IMR-90 (cell line): ENCODE results near the gene GABBR1. TPM values are rescaled to one million over a fixed set of nuclear protein-coding genes. Genes with fewer than 3 reads are reported as not detected.
A peak's percentile ranks its signal among the peaks of the same experiment; 100 is the strongest.

Source experiments
- ATAC-seq: fragments of 200-7000 bp; cut with Tn5 transposase; 2 replicates; pipeline ENCODE4 v1.9.1; 2020; ENCODE audit warnings: low read depth, mild to moderate bottlenecking, moderate library complexity
- BruUV-seq: library from RNA; stranded (reverse); fragments of 400-500 nt; replicated peaks from 2 replicates; lab custom pipeline; 2021; lab: Mats Ljungman, UMichigan
- CTCF ChIA-PET: fragments of 300-600 bp; formaldehyde crosslinking; extraction: SDS; loops from one replicate; lab custom pipeline; 2021; ENCODE audit warnings: antibody characterized with exemption; lab: Yijun Ruan, JAX
- POLR2A ChIA-PET: fragments of 300-600 bp; sonication (Branson Sonifier 250); formaldehyde crosslinking; loops from one replicate; lab custom pipeline; 2022; ENCODE audit warnings: antibody characterized with exemption; ENCODE audit not compliant: unreplicated experiment; lab: Charles Lee
- DNase-seq: peaks from one replicate; pipeline ENCODE4 v3.0.0; 2013
- H2AFZ ChIP-seq: replicated peaks from 2 replicates; pipeline ENCODE3; 2013; ENCODE audit warnings: low read length, mild to moderate bottlenecking; ENCODE audit not compliant: poor library complexity
- H2AK5ac ChIP-seq: 2 replicates; pipeline ENCODE4 v1.6.1; 2013; ENCODE audit warnings: low read depth, low read length, inconsistent platforms
- H2AK9ac ChIP-seq: replicated peaks from 2 replicates; pipeline ENCODE3; 2013; ENCODE audit warnings: mild to moderate bottlenecking, low read depth, low read length, moderate library complexity; ENCODE audit not compliant: poor library complexity
- H2BK120ac ChIP-seq: 2 replicates; pipeline ENCODE4 v1.6.1; 2013; ENCODE audit warnings: low read depth, low read length, inconsistent platforms
- H2BK15ac ChIP-seq: 3 replicates; pipeline ENCODE4 v1.6.1; 2013; ENCODE audit warnings: low read depth, low read length, inconsistent platforms
- H2BK20ac ChIP-seq: 2 replicates; pipeline ENCODE4 v1.6.1; 2013; ENCODE audit warnings: low read depth, mild to moderate bottlenecking, inconsistent platforms, low read length, moderate library complexity
- H2BK5ac ChIP-seq: 2 replicates; pipeline ENCODE4 v1.6.1; 2013; ENCODE audit warnings: mild to moderate bottlenecking, low read depth, low read length, inconsistent platforms; ENCODE audit not compliant: poor library complexity, severe bottlenecking
- H3K14ac ChIP-seq: replicated peaks from 2 replicates; pipeline ENCODE4 v1.6.1; 2013; ENCODE audit warnings: low read depth, low read length, inconsistent platforms
- H3K18ac ChIP-seq: 2 replicates; pipeline ENCODE4 v1.6.1; 2013; ENCODE audit warnings: low read depth, low read length, control low read depth
- H3K23ac ChIP-seq: 2 replicates; pipeline ENCODE4 v1.6.1; 2013; ENCODE audit warnings: low read depth, low read length, inconsistent platforms
- H3K27ac ChIP-seq: 2 replicates; pipeline ENCODE4 v1.5.1; 2013; ENCODE audit warnings: mild to moderate bottlenecking, control low read depth, low read length; ENCODE audit not compliant: insufficient read depth
- H3K27me3 ChIP-seq: 2 replicates; pipeline ENCODE4 v1.6.1; 2013; ENCODE audit warnings: low read length; ENCODE audit not compliant: control insufficient read depth, insufficient read depth
- H3K36me3 ChIP-seq: 2 replicates; pipeline ENCODE4 v1.6.1; 2013; ENCODE audit warnings: low read length, mixed read lengths; ENCODE audit not compliant: control insufficient read depth, insufficient read depth
- H3K4ac ChIP-seq: 2 replicates; pipeline ENCODE4 v1.6.1; 2013; ENCODE audit warnings: low read depth, low read length, inconsistent platforms
- H3K4me1 ChIP-seq: 2 replicates; pipeline ENCODE4 v1.6.1; 2013; ENCODE audit warnings: low read length, mixed read lengths; ENCODE audit not compliant: control insufficient read depth, insufficient read depth
- H3K4me2 ChIP-seq: 2 replicates; pipeline ENCODE4 v1.6.1; 2013; ENCODE audit warnings: low read depth, mild to moderate bottlenecking, control low read depth, low read length, moderate library complexity
- H3K4me3 ChIP-seq: 2 replicates; pipeline ENCODE4 v1.5.1; 2013; ENCODE audit warnings: low read depth, mild to moderate bottlenecking, control low read depth, low read length, moderate library complexity; ENCODE audit not compliant: insufficient read depth
- H3K56ac ChIP-seq: 2 replicates; pipeline ENCODE4 v1.6.1; 2013; ENCODE audit warnings: low read length, inconsistent platforms; ENCODE audit not compliant: insufficient read depth; ENCODE audit errors: extremely low read depth
- H3K79me1 ChIP-seq, 2 experiments: 2 replicates each; pipeline ENCODE4 v1.6.1; 2013; ENCODE audit warnings: low read length in 2 of 2, inconsistent platforms in 1 of 2, low read depth in 1 of 2
- H3K9ac ChIP-seq: 2 replicates; pipeline ENCODE4 v1.6.1; 2013; ENCODE audit warnings: low read depth, low read length, control low read depth
- H3K9me1 ChIP-seq: 2 replicates; pipeline ENCODE4 v1.6.1; 2013; ENCODE audit warnings: low read length, inconsistent platforms; ENCODE audit not compliant: insufficient read depth
- H3K9me3 ChIP-seq: 2 replicates; pipeline ENCODE4 v1.6.1; 2013; ENCODE audit warnings: low read length; ENCODE audit not compliant: control insufficient read depth, insufficient read depth
- H4K20me1 ChIP-seq: 2 replicates; pipeline ENCODE4 v1.6.1; 2013; ENCODE audit warnings: low read length, inconsistent platforms; ENCODE audit not compliant: insufficient read depth
- H4K5ac ChIP-seq: 2 replicates; pipeline ENCODE4 v1.6.1; 2013; ENCODE audit warnings: mild to moderate bottlenecking, low read depth, low read length, control low read depth
- H4K8ac ChIP-seq, 2 experiments: 2 replicates each; pipeline ENCODE4 v1.6.1; 2013; ENCODE audit warnings: low read depth in 2 of 2, low read length in 2 of 2, control low read depth in 1 of 2, inconsistent platforms in 1 of 2
- H4K91ac ChIP-seq: 2 replicates; pipeline ENCODE4 v1.6.1; 2013; ENCODE audit warnings: low read depth, low read length, inconsistent platforms; ENCODE audit not compliant: insufficient read depth
- POLR2A ChIP-seq: IDR thresholded peaks from 2 replicates; pipeline ENCODE4 v1.6.1; 2012; ENCODE audit warnings: mild to moderate bottlenecking, low read depth, low read length
- USF2 ChIP-seq: fragments of 150-350 bp; IDR thresholded peaks from 2 replicates; pipeline ENCODE4 v1.6.1; 2017; ENCODE audit warnings: mild to moderate bottlenecking, antibody characterized with exemption, low read length, low read depth
- WGBS, 2 experiments: methylation state at CpG; one replicate each; pipeline versions ENCODE4 v1.1.5 to v1.1.7; 2013; ENCODE audit warnings: missing lambda C conversion rate in 2 of 2; ENCODE audit not compliant: insufficient read length in 1 of 2; ENCODE audit errors: extremely low coverage in 2 of 2; 5-methylcytosine and 5-hydroxymethylcytosine counted together
- dilution Hi-C: fragments of 300-500 bp; cut with HindIII; formaldehyde crosslinking; loops from one replicate; pipeline ENCODE4 v1.14.3; 2018; ENCODE audit warnings: low sequenced_read_pairs; ENCODE audit not compliant: unreplicated experiment
- in situ Hi-C: fragments of 300-500 bp; cut with MboI; formaldehyde crosslinking; loops from 3 replicates; pipeline ENCODE4 v1.14.3; 2019; ENCODE audit warnings: low sequenced_read_pairs, inconsistent platforms, mixed read lengths
- intact Hi-C: fragments of 100-400 bp; cut with micrococcal nuclease; formaldehyde crosslinking; loops from 2 replicates; pipeline ENCODE4 v1.10.0; 2022
- polyA plus RNA-seq, 3 experiments: library from polyadenylated mRNA; depleted of rRNA; stranded (reverse); fragments of >200 nt; gene quantifications; 2 replicates each; pipeline ENCODE4 v1.2.3, GENCODE V29; 2012; ENCODE audit warnings: low replicate concordance in 1 of 3
- total RNA-seq: library from RNA; depleted of rRNA; stranded (reverse); fragments of >200 nt; gene quantifications from 2 replicates; pipeline ENCODE4 v1.2.3, GENCODE V29; 2012

Gene GABBR1
- total and polyA plus RNA-seq, 2 of the 4 experiments (the other 2 are of a cell fraction): 5.9 to 31.5 TPM

- Histone ChIP-seq H3K27ac (peak overlapping the region; percentile 90), H3K4me2 (peak overlapping the region; percentile 93), H4K5ac (peak overlapping the region; percentile 16; the same call in 1 of the 2 replicates), H2BK5ac (peak overlapping the region; percentile 51), H3K27me3 (no peaks in the 10 kb centered on the region), H3K4me1 (peaks cover 14% of the 10 kb centered on the region), H2AFZ (peak overlapping the region; percentile 96), H3K23ac (peak overlapping the region; percentile 81), H4K8ac (peak overlapping the region; percentile 74 to 88; a peak in 3 of 4 replicates), H3K9me3 (no peaks in the 10 kb centered on the region), H2BK20ac (no peak overlapping the region), H2BK120ac (peak overlapping the region; percentile 68; the same call in 1 of the 2 replicates), H3K56ac (peak overlapping the region; percentile 71), H3K4me3 (peak overlapping the region; percentile 72), H3K18ac (peak overlapping the region; percentile 58), H2AK5ac (peak overlapping the region; percentile 90), H3K14ac (peak overlapping the region; percentile 78), H2AK9ac (peak overlapping the region; percentile 92), H2BK15ac (peak overlapping the region; percentile 72; the same call in 1 of the 3 replicates), H4K91ac (peak overlapping the region; percentile 56), H3K79me1 (peaks cover 30 to 62% of the 10 kb centered on the region in 2 experiments), H3K36me3 (peaks cover 9% of the 10 kb centered on the region), H3K9me1 (peaks cover 14% of the 10 kb centered on the region), H4K20me1 (peaks cover 4% of the 10 kb centered on the region), H3K9ac (peak overlapping the region; percentile 88), H3K4ac (peak overlapping the region; percentile 70)
- in situ Hi-C loops (no loop called here), dilution Hi-C loops (no loop called here), intact Hi-C loops (no loop called here)
- no TSS peak for BruUV-seq
- POLR2A ChIA-PET: interaction anchor here (0.5 to 0.6 kb wide), 3 partner anchors 12 to 1832 kb away, joined by 4 to 14 read pairs (median 4); no protein-coding TSS in a partner anchor
- peak; percentile 52 for ATAC-seq
- 0% methylated on average over 4 of the region's 51 CpGs; no CpG with 5 or more reads in 1 of the 2 experiments for WGBS, 2 experiments
- CTCF ChIA-PET: no interaction called here
- peak; percentile 86 for DNase-seq
- TF ChIP-seq USF2 (no peak), POLR2A (peak; percentile 96)
These were observed 5.1 kb downstream of the GABBR1 start for GRCh38 chr6:29627755-29628418.
